HepG2 (cell line): ENCODE measurements around the gene UBE3D.

Experiments
- BRD4 ChIP-seq: sonication (generic); formaldehyde crosslinking; IDR thresholded peaks from 2 replicates; pipeline ENCODE4 v1.4.0; 2020; ENCODE audit warnings: missing genetic modification reagents
- FOXM1 ChIP-seq: sonication (generic); formaldehyde crosslinking; IDR thresholded peaks from 2 replicates; pipeline ENCODE4 v1.5.0; 2020; ENCODE audit warnings: missing genetic modification reagents
- GABPB1 ChIP-seq: IDR thresholded peaks from 2 replicates; pipeline ENCODE4 v1.6.1; 2016; ENCODE audit warnings: mild to moderate bottlenecking, missing genetic modification reagents, moderate library complexity, missing compliant biosample characterization
- SIX4 ChIP-seq: sonication (generic); formaldehyde crosslinking; IDR thresholded peaks from 2 replicates; pipeline ENCODE4 v1.4.0; 2020; ENCODE audit warnings: missing genetic modification reagents
- SRF ChIP-seq: IDR thresholded peaks from 2 replicates; pipeline ENCODE4 v1.6.1; 2011; ENCODE audit warnings: mild to moderate bottlenecking, low read depth, low read length, moderate library complexity
- TRAFD1 ChIP-seq: sonication (generic); formaldehyde crosslinking; IDR thresholded peaks from 2 replicates; pipeline ENCODE4 v1.5.1; 2020; ENCODE audit warnings: missing genetic modification reagents, mild to moderate bottlenecking, borderline replicate concordance
- XRCC5 ChIP-seq: fragments of 200-400 bp; formaldehyde crosslinking; optimal IDR thresholded peaks from 2 replicates; pipeline ENCODE3; 2017; ENCODE audit warnings: mild to moderate bottlenecking, low read length
- ZBTB49 ChIP-seq: sonication (generic); formaldehyde crosslinking; IDR thresholded peaks from 2 replicates; pipeline ENCODE4 v1.4.0; 2020; ENCODE audit warnings: missing genetic modification reagents, borderline replicate concordance
- ZC3H4 ChIP-seq: sonication (generic); formaldehyde crosslinking; IDR thresholded peaks from 2 replicates; pipeline ENCODE4 v1.4.0; 2020; ENCODE audit warnings: missing genetic modification reagents, borderline replicate concordance
- ZNF263 ChIP-seq: sonication (generic); formaldehyde crosslinking; IDR thresholded peaks from 2 replicates; pipeline ENCODE4 v1.4.0; 2020; ENCODE audit warnings: missing genetic modification reagents
- ZNF766 ChIP-seq: sonication (generic); formaldehyde crosslinking; IDR thresholded peaks from 2 replicates; pipeline ENCODE4 v1.5.0; 2020; ENCODE audit warnings: missing genetic modification reagents, borderline replicate concordance

- TF ChIP-seq TRAFD1 (CRISPR knock-in tag) (no peak), ZC3H4 (CRISPR knock-in tag) (no peak), ZNF263 (CRISPR knock-in tag) (no peak), ZNF766 (CRISPR knock-in tag) (no peak), XRCC5 (no peak), BRD4 (CRISPR knock-in tag) (no peak), SIX4 (CRISPR knock-in tag) (no peak), ZBTB49 (CRISPR knock-in tag) (no peak), FOXM1 (CRISPR knock-in tag) (no peak), SRF (no peak), GABPB1 (CRISPR knock-in tag) (no peak)
These were observed 17.8 kb upstream of the UBE3D start for GRCh38 chr6:83083476-83083875.
